HCT116 (cell line): ENCODE results near the gene PRKG2. TPM values are rescaled to one million over a fixed set of nuclear protein-coding genes. Genes with fewer than 3 reads are reported as not detected.

Experiments
- ATAC-seq: fragments of 200-7000 bp; cut with Tn5 transposase; 2 replicates; pipeline ENCODE4 v1.9.1; 2020; ENCODE audit warnings: mild to moderate bottlenecking, moderate library complexity
- BruUV-seq: library from RNA; stranded (reverse); fragments of 400-500 nt; replicated peaks from 2 replicates; lab custom pipeline; 2021; lab: Mats Ljungman, UMichigan
- CTCF ChIA-PET: fragments of 300-600 bp; sonication (Branson Sonifier 250); formaldehyde crosslinking; loops from one replicate; lab custom pipeline; 2021; ENCODE audit warnings: antibody characterized with exemption; lab: Charles Lee
- POLR2A ChIA-PET: fragments of 300-600, 350-600 bp; sonication (Branson Sonifier 250); formaldehyde crosslinking; loops from one replicate; lab custom pipeline; 2021; ENCODE audit warnings: antibody characterized with exemption; lab: Charles Lee
- RAD21 ChIA-PET, 2 experiments: fragments of 300-600 bp; sonication (Branson Sonifier 250); formaldehyde crosslinking; loops; one replicate each; lab custom pipeline; 2023; ENCODE audit warnings: low total read pairs in 2 of 2; ENCODE audit not compliant: uncharacterized antibody in 2 of 2, unreplicated experiment in 2 of 2, low non-redundant PET in 1 of 2; lab: Charles Lee
- DNase-seq: peaks from one replicate; pipeline ENCODE4 v3.0.0-alpha.2; 2010; ENCODE audit warnings: low read depth, low spot score
- H2AFZ ChIP-seq: fragments of 200-600 bp; shearing (Covaris generic), sonication (generic); 2 replicates; pipeline ENCODE4 v1.6.1; 2017; ENCODE audit warnings: low read depth, mixed run types, mixed read lengths, antibody characterized with exemption, low read length; ENCODE audit not compliant: poor library complexity, severe bottlenecking
- H3K27ac ChIP-seq: 2 replicates; pipeline ENCODE4 v1.5.1; 2012; ENCODE audit warnings: low read depth, low read length
- H3K27me3 ChIP-seq: fragments of 200-600 bp; sonication (generic); 2 replicates; pipeline ENCODE4 v1.6.1; 2016; ENCODE audit warnings: mixed run types, low read length, mixed read lengths; ENCODE audit not compliant: insufficient read depth
- H3K36me3 ChIP-seq, 2 experiments: fragments of 200-500 bp in 1 of 2; fragments of 200-600 bp in 1 of 2; sonication (Bioruptor generic) in 1 of 2; sonication (generic) in 1 of 2; 2 replicates each; pipeline versions ENCODE4 v1.5.1 to v1.6.1; 2014 to 2016; ENCODE audit warnings: low read length in 2 of 2, inconsistent platforms in 1 of 2, mixed read lengths in 1 of 2, mixed run types in 1 of 2; ENCODE audit not compliant: insufficient read depth in 2 of 2, control insufficient read depth in 1 of 2
- H3K4me1 ChIP-seq, 2 experiments: fragments of 200-600 bp in 1 of 2; sonication (generic) in 1 of 2; 2 replicates each; pipeline versions ENCODE4 v1.5.1 to v1.6.1; 2012 to 2017; ENCODE audit warnings: low read length in 2 of 2, inconsistent platforms in 1 of 2, mild to moderate bottlenecking in 1 of 2, mixed read lengths in 1 of 2, mixed run types in 1 of 2, moderate library complexity in 1 of 2; ENCODE audit not compliant: insufficient read depth in 2 of 2, control insufficient read depth in 1 of 2
- H3K4me2 ChIP-seq: fragments of 200-600 bp; sonication (generic); 2 replicates; pipeline ENCODE4 v1.6.1; 2017; ENCODE audit warnings: mixed run types, low read length, mixed read lengths
- H3K4me3 ChIP-seq, 2 experiments: fragments of 200-600 bp in 1 of 2; sonication (generic) in 1 of 2; replicated peaks in 1 of 2; 2 replicates each; pipeline ENCODE4 v1.5.1; 2011 to 2016; ENCODE audit warnings: low read length in 2 of 2, control low read depth in 1 of 2, low read depth in 1 of 2, mild to moderate bottlenecking in 1 of 2, mixed read lengths in 1 of 2, mixed run types in 1 of 2
- H3K79me2 ChIP-seq: fragments of 200-600 bp; sonication (generic); 2 replicates; pipeline ENCODE4 v1.6.1; 2017; ENCODE audit warnings: mild to moderate bottlenecking, mixed run types, low read length, moderate library complexity, mixed read lengths; ENCODE audit not compliant: insufficient read depth
- H3K9ac ChIP-seq: fragments of 200-600 bp; sonication (generic); 2 replicates; pipeline ENCODE4 v1.6.1; 2016; ENCODE audit warnings: low read length, mixed read lengths
- H3K9me2 ChIP-seq: fragments of 200-600 bp; sonication (generic), shearing (Covaris generic); 2 replicates; pipeline ENCODE4 v1.6.1; 2017; ENCODE audit warnings: mixed run types, mild to moderate bottlenecking, moderate library complexity; ENCODE audit not compliant: insufficient read depth
- H3K9me3 ChIP-seq, 2 experiments: fragments of 200-500 bp in 1 of 2; fragments of 200-600 bp in 1 of 2; sonication (Bioruptor generic) in 1 of 2; sonication (generic) in 1 of 2; 2 replicates each; pipeline ENCODE4 v1.6.1; 2014 to 2017; ENCODE audit warnings: low read length in 2 of 2, mixed read lengths in 2 of 2, inconsistent platforms in 1 of 2, low read depth in 1 of 2, mild to moderate bottlenecking in 1 of 2, mixed run types in 1 of 2, moderate library complexity in 1 of 2; ENCODE audit not compliant: control insufficient read depth in 1 of 2, insufficient read depth in 1 of 2
- H4K20me1 ChIP-seq: fragments of 200-600 bp; sonication (generic), shearing (Covaris generic); 2 replicates; pipeline ENCODE4 v1.6.1; 2017; ENCODE audit warnings: mixed run types, mild to moderate bottlenecking, moderate library complexity; ENCODE audit not compliant: insufficient read depth
- ATF3 ChIP-seq: IDR thresholded peaks from 2 replicates; pipeline ENCODE4 v1.6.1; 2012
- CBX3 ChIP-seq: IDR thresholded peaks from 2 replicates; pipeline ENCODE4 v1.6.1; 2012; ENCODE audit warnings: low read depth
- CEBPB ChIP-seq: IDR thresholded peaks from 2 replicates; pipeline ENCODE4 v1.6.1; 2012; ENCODE audit warnings: low read depth
- EGR1 ChIP-seq: IDR thresholded peaks from 2 replicates; pipeline ENCODE4 v1.6.1; 2012; ENCODE audit warnings: low read depth
- ELF1 ChIP-seq: IDR thresholded peaks from 2 replicates; pipeline ENCODE4 v1.6.1; 2012; ENCODE audit warnings: low read depth, borderline replicate concordance
- EZH2 ChIP-seq: fragments of 200-600 bp; sonication (generic); IDR thresholded peaks from 2 replicates; pipeline ENCODE4 v1.6.1; 2017; ENCODE audit warnings: antibody characterized with exemption, mixed run types
- EZH2phosphoT487 ChIP-seq: fragments of 200-600 bp; IDR thresholded peaks from 2 replicates; pipeline ENCODE4 v1.6.1; 2018; ENCODE audit warnings: antibody characterized with exemption, borderline replicate concordance
- FOSL1 ChIP-seq: IDR thresholded peaks from 2 replicates; pipeline ENCODE4 v1.6.1; 2012; ENCODE audit warnings: low read depth
- JUND ChIP-seq: IDR thresholded peaks from 2 replicates; pipeline ENCODE4 v1.6.1; 2012
- MAX ChIP-seq: IDR thresholded peaks from 2 replicates; pipeline ENCODE4 v1.6.1; 2012
- POLR2A ChIP-seq: IDR thresholded peaks from 2 replicates; pipeline ENCODE4 v1.7.0; 2011; ENCODE audit warnings: borderline replicate concordance; ENCODE audit not compliant: insufficient read depth, insufficient read length; ENCODE audit errors: extremely low read depth
- RAD21 ChIP-seq: IDR thresholded peaks from 2 replicates; pipeline ENCODE4 v1.6.1; 2012; ENCODE audit warnings: low read depth, mild to moderate bottlenecking
- REST ChIP-seq: IDR thresholded peaks from 2 replicates; pipeline ENCODE4 v1.6.1; 2012; ENCODE audit warnings: low read depth
- SIN3A ChIP-seq: IDR thresholded peaks from 2 replicates; pipeline ENCODE4 v1.6.1; 2012; ENCODE audit warnings: low read depth
- SP1 ChIP-seq: IDR thresholded peaks from 2 replicates; pipeline ENCODE4 v1.6.1; 2012; ENCODE audit warnings: low read depth
- TCF7L2 ChIP-seq: IDR thresholded peaks from 2 replicates; pipeline ENCODE4 v1.7.0; 2011; ENCODE audit warnings: borderline replicate concordance, inconsistent platforms; ENCODE audit not compliant: insufficient read depth, insufficient read length; ENCODE audit errors: extremely low read depth
- YY1 ChIP-seq: IDR thresholded peaks from 2 replicates; pipeline ENCODE4 v1.6.1; 2011; ENCODE audit warnings: low read length, low read depth, moderate library complexity, mild to moderate bottlenecking; ENCODE audit not compliant: insufficient replicate concordance; ENCODE audit errors: extremely low read depth
- ZFX ChIP-seq: fragments of 450-650 bp; IDR thresholded peaks from 2 replicates; pipeline ENCODE4 v1.6.1; 2017
- ZNF274 ChIP-seq: fragments of 200-500 bp; sonication (Bioruptor generic); IDR thresholded peaks from 2 replicates; pipeline ENCODE4 v1.6.1; 2014; ENCODE audit warnings: mild to moderate bottlenecking, low read depth, low read length, inconsistent platforms
- intact Hi-C: fragments of 100-400 bp; cut with micrococcal nuclease; formaldehyde crosslinking; loops from 2 replicates; pipeline ENCODE4 v1.10.0; 2022
- total RNA-seq: library from RNA; stranded (reverse); gene quantifications from one replicate; pipeline ENCODE4 v1.2.1, GENCODE V29; 2021; ENCODE audit not compliant: unreplicated experiment

PRKG2 gene
- total RNA-seq, 1 experiment from 2014 or later, result 2.1 TPM

- H3K36me3 ChIP-seq, result no peaks in the 10 kb centered on the region
- POLR2A ChIA-PET, result no interaction called here
- CTCF ChIA-PET, result no interaction called here
- H3K79me2 ChIP-seq, result no peaks in the 10 kb centered on the region
- peak overlapping the region; percentile 69 for H3K4me2 ChIP-seq
- 0 out of 2 replicates have a peak overlapping the region, but pooled peaks have one; percentile 3 for H3K9ac ChIP-seq
- no peaks in the 10 kb centered on the region for H3K27me3 ChIP-seq
- H4K20me1 ChIP-seq, result no peaks in the 10 kb centered on the region
- TF ChIP-seq MAX, result no peak
- TF ChIP-seq SIN3A, result no peak
- TF ChIP-seq ATF3, result no peak
- no peak for TF ChIP-seq CBX3
- no peak for TF ChIP-seq RAD21
- no peak for TF ChIP-seq TCF7L2
- no peak for TF ChIP-seq EZH2phosphoT487
- TF ChIP-seq CEBPB, result no peak
- TF ChIP-seq REST, result no peak
- TF ChIP-seq POLR2A, result no peak
- no peak for TF ChIP-seq FOSL1
- no peak for TF ChIP-seq EGR1
- TF ChIP-seq ZNF274, result no peak
- TF ChIP-seq SP1, result no peak
- TF ChIP-seq YY1, result no peak
- no peak for TF ChIP-seq ZFX
- no peak for TF ChIP-seq JUND
- TF ChIP-seq ELF1, result no peak
- no peak for TF ChIP-seq EZH2
- TF ChIP-seq, all 23 proteins: peak for 0
- ATAC-seq (no peak), DNase-seq (no peak)
- intact Hi-C loops, result no loop called here
- Histone ChIP-seq H2AFZ (peak overlapping the region; percentile 77), H3K9me3 (no peaks in the 10 kb centered on the region), H3K4me1 (peaks cover 13 to 55% of the 10 kb centered on the region in 2 experiments), H3K9me2 (no peaks in the 10 kb centered on the region), H3K4me3 (no peak overlapping the region), H3K27ac (no peak overlapping the region)
- RAD21 ChIA-PET, result no interaction called here
- BruUV-seq, result no TSS peak
Measured at GRCh38 chr4:81162752-81163458, 52.1 kb downstream of the PRKG2 start.
